Activated CD4-positive, alpha-beta T cell treated with anti-CD3 and anti-CD28 coated beads for 36 hours (primary cell): ENCODE data around the gene ITIH2. TPM values are rescaled to one million over a fixed set of nuclear protein-coding genes. Genes with fewer than 3 reads are reported as not detected.
"Not testable (repeated sequence)": the region's sequence is repeated elsewhere in the genome, so short reads cannot be mapped to it uniquely, and the experiment has no call there.

ENCODE experiments used
- ATAC-seq: fragments of 200-7000 bp; cut with Tn5 transposase; one replicate; pipeline ENCODE4 v1.10.0; 2021; ENCODE audit warnings: mild to moderate bottlenecking, moderate library complexity
- CTCF ChIA-PET: fragments of 350-600 bp; sonication (Branson Sonifier 250); formaldehyde crosslinking; loops from one replicate; lab custom pipeline; 2021; ENCODE audit warnings: antibody characterized with exemption; lab: Charles Lee
- POLR2A ChIA-PET: fragments of 350-600 bp; sonication (Branson Sonifier 250); formaldehyde crosslinking; loops from one replicate; lab custom pipeline; 2021; ENCODE audit warnings: antibody characterized with exemption, inconsistent platforms; lab: Charles Lee
- DNase-seq: peaks from one replicate; pipeline ENCODE4 v3.0.0-alpha.2; 2020
- H3K27ac Mint-ChIP-seq: one replicate; pipeline ENCODE4 v1.8.0; 2021; ENCODE audit warnings: mixed read lengths
- H3K27me3 Mint-ChIP-seq: one replicate; pipeline ENCODE4 v1.8.0; 2021; ENCODE audit warnings: mixed read lengths
- H3K36me3 Mint-ChIP-seq: one replicate; pipeline ENCODE4 v1.8.0; 2021; ENCODE audit warnings: low read depth, mixed read lengths
- H3K4me1 Mint-ChIP-seq: one replicate; pipeline ENCODE4 v1.8.0; 2021; ENCODE audit warnings: mixed read lengths
- H3K4me3 Mint-ChIP-seq: one replicate; pipeline ENCODE4 v1.8.0; 2021; ENCODE audit warnings: mild to moderate bottlenecking, moderate library complexity, mixed read lengths
- H3K9me3 Mint-ChIP-seq: one replicate; pipeline ENCODE4 v1.8.0; 2021; ENCODE audit warnings: low read depth, mixed read lengths
- intact Hi-C, 2 experiments: fragments of 100-400 bp; cut with DNase I in 1 of 2; cut with micrococcal nuclease in 1 of 2; formaldehyde crosslinking; loops; one replicate each; pipeline versions ENCODE4 v1.14.2 to v1.15.1; 2022 to 2024; cut with DNase I, micrococcal nuclease
- total RNA-seq, 2 experiments: library from RNA; stranded (reverse); gene quantifications; one replicate each; pipeline ENCODE4 v1.2.3, GENCODE V29; 2021

The ITIH2 gene
- total RNA-seq = not detected

DNA sequence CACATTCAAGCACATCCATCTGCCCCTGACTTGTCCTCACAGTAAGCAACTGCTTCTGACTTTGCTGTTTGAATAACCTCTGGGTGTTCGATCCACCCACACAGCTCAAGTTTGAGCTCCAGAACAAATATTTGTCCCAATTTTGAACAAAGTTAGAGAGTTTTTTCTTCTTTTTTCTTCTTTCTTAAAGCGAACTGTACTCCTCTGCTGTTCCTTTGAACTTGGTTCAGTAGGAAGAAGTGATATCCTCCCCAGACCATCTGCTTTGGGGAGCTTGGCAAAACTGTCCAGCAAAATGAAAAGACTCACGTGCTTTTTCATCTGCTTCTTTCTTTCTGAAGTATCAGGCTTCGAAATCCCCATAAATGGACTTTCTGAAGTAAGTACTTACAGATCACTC is at the start of gene ITIH2:
Gene ITIH2, plus strand, starts transcription at position 177 of the 400 bp plus-strand sequence. Its CDS starts 119 bp downstream, at position 296.
- ATAC-seq = no peak
- CTCF ChIA-PET = interaction anchor here (1.2 kb wide), 1 partner anchor 18 kb away, joined by 3 read pairs; no protein-coding TSS in a partner anchor

GRCh38 chr10:7657079-7657478 is 46.0 kb upstream of the ITIH2 start:
- H3K36me3 Mint-ChIP-seq, H3K4me1 Mint-ChIP-seq, DNase-seq, H3K4me3 Mint-ChIP-seq, POLR2A ChIA-PET, ATAC-seq, CTCF ChIA-PET, intact Hi-C loops, H3K27ac Mint-ChIP-seq, H3K9me3 Mint-ChIP-seq: not testable (repeated sequence)
- H3K27me3 Mint-ChIP-seq = peaks cover 22% of the 10 kb centered on the region

More for the DNA sequence above, at the start of gene ITIH2:
- POLR2A ChIA-PET = no interaction called here
- Mint-ChIP-seq H3K4me1 (no peaks in the 10 kb centered on the region), H3K9me3 (no peaks in the 10 kb centered on the region), H3K27me3 (peaks cover 16% of the 10 kb centered on the region), H3K27ac (no peak within 1 kb of the TSS), H3K36me3 (no peaks in the 10 kb centered on the region), H3K4me3 (no peak within 1 kb of the TSS)
- DNase-seq = no peak
- intact Hi-C loops = no loop called here

GRCh38 chr10:7657552-7657951 is 45.6 kb upstream of the ITIH2 start:
- Mint-ChIP-seq H3K27ac (no peak overlapping the region), H3K4me3 (no peak overlapping the region), H3K9me3 (no peaks in the 10 kb centered on the region), H3K4me1 (no peaks in the 10 kb centered on the region), H3K27me3 (peaks cover 26% of the 10 kb centered on the region), H3K36me3 (no peaks in the 10 kb centered on the region)
- ATAC-seq = no peak
- CTCF ChIA-PET = interaction anchor here (0.6 kb wide), 1 partner anchor 132 kb away, joined by 3 read pairs; no protein-coding TSS in a partner anchor
- POLR2A ChIA-PET = no interaction called here
- DNase-seq = no peak
- intact Hi-C loops = no loop called here

- Mint-ChIP-seq H3K4me1 (no peaks in the 10 kb centered on the region), H3K9me3 (no peaks in the 10 kb centered on the region), H3K36me3 (no peaks in the 10 kb centered on the region), H3K27ac (no peak overlapping the region), H3K4me3 (no peak overlapping the region), H3K27me3 (peaks cover 29% of the 10 kb centered on the region)
- no peak for ATAC-seq
- DNase-seq = no peak
- ChIA-PET CTCF (interaction anchor here (0.9 to 1.0 kb wide), 2 partner anchors 11 to 26 kb away, joined by 3 read pairs; no protein-coding TSS in a partner anchor), POLR2A (no interaction called here)
- intact Hi-C loops = no loop called here
These were observed 43.6 kb upstream of the ITIH2 start for GRCh38 chr10:7659560-7659959.

GRCh38 chr10:7662522-7662921 is 40.6 kb upstream of the ITIH2 start:
- Mint-ChIP-seq H3K4me3 (no peak overlapping the region), H3K9me3 (no peaks in the 10 kb centered on the region), H3K27me3 (peaks cover 41% of the 10 kb centered on the region), H3K27ac (no peak overlapping the region), H3K4me1 (peaks cover 7% of the 10 kb centered on the region), H3K36me3 (no peaks in the 10 kb centered on the region)
- ChIA-PET POLR2A (no interaction called here), CTCF (interaction anchor here (0.6 kb wide), 1 partner anchor 64 kb away, joined by 3 read pairs; no protein-coding TSS in a partner anchor)
- ATAC-seq (no peak), DNase-seq (no peak)
- intact Hi-C loops = no loop called here

GRCh38 chr10:7664707-7665106 is 38.4 kb upstream of the ITIH2 start:
- H3K4me1 Mint-ChIP-seq = peaks cover 10% of the 10 kb centered on the region
- ChIA-PET CTCF (interaction anchor here (1.5 kb wide), 1 partner anchor 22 kb away, joined by 4 read pairs; no protein-coding TSS in a partner anchor), POLR2A (no interaction called here)
- H3K27me3 Mint-ChIP-seq = peaks cover 44% of the 10 kb centered on the region
- DNase-seq = no peak
- H3K9me3 Mint-ChIP-seq = no peaks in the 10 kb centered on the region
- intact Hi-C loops = no loop called here
- no peak for ATAC-seq
- no peak overlapping the region for H3K4me3 Mint-ChIP-seq
- no peak overlapping the region for H3K27ac Mint-ChIP-seq
- no peaks in the 10 kb centered on the region for H3K36me3 Mint-ChIP-seq

DNA sequence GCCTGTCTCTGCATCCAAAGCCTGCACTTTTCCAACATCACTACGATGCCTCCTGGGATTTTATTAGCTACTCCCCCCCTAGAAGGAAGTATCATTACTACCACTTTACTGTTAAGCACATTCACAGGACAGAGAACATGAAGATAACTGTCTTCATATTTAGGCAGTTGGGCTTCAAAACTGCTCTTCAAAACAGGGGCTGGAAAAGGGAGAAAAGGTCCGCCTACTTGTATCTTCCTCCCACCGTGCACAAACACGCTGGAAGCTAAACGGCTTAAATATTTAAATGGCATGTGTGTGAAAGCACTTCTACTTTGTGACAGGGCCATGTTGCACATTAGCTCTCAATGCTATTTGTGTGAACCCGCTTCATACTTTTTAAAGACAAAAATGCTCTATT is 37.3 kb upstream of the ITIH2 start:
- ChIA-PET CTCF (interaction anchor here (1.0 kb wide), 2 partner anchors 20 kb away, joined by 3 to 5 read pairs; no protein-coding TSS in a partner anchor), POLR2A (no interaction called here)
- peaks cover 35% of the 10 kb centered on the region for H3K27me3 Mint-ChIP-seq
- peak overlapping the region; percentile 55 for H3K4me3 Mint-ChIP-seq
- ATAC-seq (no peak), DNase-seq (no peak)
- intact Hi-C loops = no loop called here
- no peaks in the 10 kb centered on the region for H3K9me3 Mint-ChIP-seq
- H3K27ac Mint-ChIP-seq = no peak overlapping the region
- peaks cover 10% of the 10 kb centered on the region for H3K4me1 Mint-ChIP-seq
- no peaks in the 10 kb centered on the region for H3K36me3 Mint-ChIP-seq

DNA sequence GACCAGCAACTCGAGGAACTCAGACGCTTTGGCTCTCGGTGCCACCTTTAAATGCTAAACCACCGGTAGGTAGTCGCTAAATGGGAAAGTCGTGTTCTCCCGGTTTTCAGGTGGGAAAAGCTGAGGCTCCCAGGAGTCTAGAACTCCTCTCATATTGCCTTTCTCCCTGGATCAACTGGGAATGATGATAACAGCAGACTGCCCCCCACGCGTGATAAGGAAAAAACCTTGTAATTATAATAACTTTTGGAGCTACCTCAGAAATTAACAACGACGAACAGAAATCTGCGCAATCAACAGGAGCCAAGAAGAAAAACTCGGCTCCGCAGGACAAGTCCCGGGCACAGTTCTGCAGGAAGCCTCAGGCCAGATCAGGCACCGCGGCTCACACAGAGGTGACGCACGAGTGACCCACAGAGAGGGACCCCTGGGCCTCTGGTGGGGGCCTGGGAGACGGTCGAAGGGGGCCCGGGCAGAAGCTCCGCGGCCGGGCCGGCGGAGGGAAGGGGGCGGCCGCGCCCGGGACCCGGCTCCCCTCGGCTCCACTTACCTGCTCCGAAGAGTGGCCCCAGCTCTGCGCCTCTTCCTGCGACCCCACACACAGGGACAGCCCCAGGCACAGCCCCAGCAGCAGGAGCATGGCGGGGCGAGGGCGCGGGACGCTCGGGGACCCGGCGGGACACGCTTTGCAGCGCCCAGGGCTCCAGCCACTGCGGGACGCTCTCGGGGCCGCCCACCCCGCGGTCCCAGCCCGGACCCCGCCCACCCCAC is 36.7 kb upstream of the ITIH2 start, which contains the start of gene ITIH5:
Gene ITIH5, minus strand, starts transcription at position 714 of the 771 bp plus-strand sequence. Its CDS starts 74 bp downstream, at position 640.
- CTCF ChIA-PET = interaction anchor here (0.8 to 1.0 kb wide), 3 partner anchors 9 to 21 kb away, joined by 3 to 5 read pairs (median 3); no protein-coding TSS in a partner anchor
- DNase-seq = no peak

DNA sequence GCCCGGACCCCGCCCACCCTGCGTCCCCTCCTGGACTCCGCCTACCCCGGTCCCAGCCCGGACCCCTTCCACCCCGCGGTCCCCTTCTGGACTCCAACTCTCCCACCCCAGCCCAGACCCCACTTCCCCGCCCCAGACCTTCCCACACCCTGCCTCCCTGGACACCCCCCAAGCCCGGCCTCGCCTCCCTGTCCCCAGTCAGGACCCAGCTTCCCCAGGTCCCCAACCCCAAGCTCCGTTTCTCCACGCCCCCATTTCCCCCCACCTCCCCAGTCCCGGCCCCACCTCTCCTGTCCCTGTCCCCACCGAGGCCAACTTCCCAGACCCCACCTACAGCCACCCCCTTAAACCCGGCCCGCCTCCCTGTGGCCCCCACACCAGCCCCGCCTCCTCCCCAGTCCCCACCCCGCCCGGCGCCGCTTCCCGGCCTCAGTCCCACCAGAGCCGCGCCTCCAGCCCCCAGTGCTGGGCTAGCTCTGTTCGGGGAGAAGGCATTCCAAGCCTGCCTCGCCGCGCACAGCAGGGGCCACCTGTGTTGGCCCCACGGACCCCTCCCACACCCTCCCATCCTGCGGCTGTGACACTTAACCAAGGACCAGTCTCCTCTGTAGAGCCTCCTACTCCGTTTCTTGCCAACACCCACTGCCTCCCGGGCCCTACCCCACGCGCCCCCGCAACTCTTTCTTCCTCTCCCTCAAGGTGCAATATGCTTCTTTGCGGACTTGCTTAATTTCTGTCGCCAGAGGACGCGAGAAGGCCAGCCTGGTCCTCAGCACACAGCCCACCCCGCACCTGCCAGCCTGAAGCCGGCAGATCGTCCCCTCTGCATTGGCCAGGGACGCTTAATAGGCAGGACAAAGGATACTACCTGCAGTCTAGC is 35.6 kb upstream of the ITIH2 start:
- H3K36me3 Mint-ChIP-seq = no peaks in the 10 kb centered on the region
- peaks cover 10% of the 10 kb centered on the region for H3K4me1 Mint-ChIP-seq
- no peak overlapping the region for H3K27ac Mint-ChIP-seq
- ChIA-PET CTCF (interaction anchor here (0.8 kb wide), 1 partner anchor 8 kb away, joined by 3 read pairs; no protein-coding TSS in a partner anchor), POLR2A (no interaction called here)
- ATAC-seq = peak; percentile 16
- H3K27me3 Mint-ChIP-seq = peaks cover 36% of the 10 kb centered on the region
- intact Hi-C loops = no loop called here
- no peaks in the 10 kb centered on the region for H3K9me3 Mint-ChIP-seq
- H3K4me3 Mint-ChIP-seq = peak overlapping the region; percentile 37
- DNase-seq = peak; percentile 22

More for the DNA sequence above, 36.7 kb upstream of the ITIH2 start, which contains the start of gene ITIH5:
- Mint-ChIP-seq H3K4me3 (peak within 1 kb of the TSS; percentile 55), H3K27ac (no peak within 1 kb of the TSS), H3K27me3 (peaks cover 36% of the 10 kb centered on the region), H3K4me1 (peaks cover 10% of the 10 kb centered on the region), H3K36me3 (no peaks in the 10 kb centered on the region), H3K9me3 (no peaks in the 10 kb centered on the region)
- ATAC-seq = peak; percentile 33
- POLR2A ChIA-PET = no interaction called here
- intact Hi-C loops = no loop called here

GRCh38 chr10:7670157-7670556 is 33.0 kb upstream of the ITIH2 start:
- Mint-ChIP-seq H3K27me3 (peaks cover 44% of the 10 kb centered on the region), H3K9me3 (no peaks in the 10 kb centered on the region), H3K4me3 (no peak overlapping the region), H3K4me1 (peaks cover 10% of the 10 kb centered on the region), H3K36me3 (no peaks in the 10 kb centered on the region), H3K27ac (no peak overlapping the region)
- DNase-seq = no peak
- no peak for ATAC-seq
- ChIA-PET POLR2A (interaction anchor here (0.5 kb wide), 1 partner anchor 602 kb away, joined by 8 read pairs; no protein-coding TSS in a partner anchor), CTCF (interaction anchor here (0.6 to 1.9 kb wide), 6 partner anchors 10 to 750 kb away, joined by 3 to 10 read pairs (median 4); no protein-coding TSS in a partner anchor)
- intact Hi-C loops = no loop called here
